Psoas muscle (tissue), 8 donors: ENCODE results near the gene GNRHR. TPM values are rescaled to one million over a fixed set of nuclear protein-coding genes. Genes with fewer than 3 reads are reported as not detected.
"Not testable (repeated sequence)": the region's sequence is repeated elsewhere in the genome, so short reads cannot be mapped to it uniquely, and the experiment has no call there.

Source experiments
- ATAC-seq, 4 donors: fragments of 200-7000 bp; cut with Tn5 transposase; one replicate each; pipeline ENCODE4 v1.9.1; 2020; ENCODE audit warnings: moderate library complexity in 3 of 4, mild to moderate bottlenecking in 2 of 4
- DNase-seq, 2 donors: peaks; one replicate each; pipeline ENCODE4 v3.0.0-alpha.2; 2020
- H3K27ac ChIP-seq: fragments of 200-600 bp; one replicate; pipeline ENCODE4 v1.8.0; 2022
- H3K27me3 ChIP-seq, 3 donors: fragments of 200-600 bp in 1 of 3; one replicate each; pipeline versions ENCODE4 v1.6.1 to v1.8.0; 2013 to 2022; ENCODE audit warnings: low read length in 2 of 3, mild to moderate bottlenecking in 2 of 3, moderate library complexity in 1 of 3; ENCODE audit not compliant: insufficient read depth in 3 of 3
- H3K36me3 ChIP-seq, 2 donors: fragments of 200-600 bp in 1 of 2; one replicate each; pipeline versions ENCODE4 v1.6.1 to v1.8.0; 2013 to 2022; ENCODE audit warnings: low read depth in 1 of 2, mild to moderate bottlenecking in 1 of 2, moderate library complexity in 1 of 2; ENCODE audit not compliant: insufficient read depth in 1 of 2
- H3K4me1 ChIP-seq: fragments of 200-600 bp; one replicate; pipeline ENCODE4 v1.8.0; 2022
- H3K4me3 ChIP-seq: fragments of 200-600 bp; one replicate; pipeline ENCODE4 v1.8.0; 2022; ENCODE audit warnings: mild to moderate bottlenecking
- H3K9me3 ChIP-seq: fragments of 200-600 bp; one replicate; pipeline ENCODE4 v1.8.0; 2022
- CTCF ChIP-seq: fragments of 200-600 bp; IDR thresholded peaks from one replicate; pipeline ENCODE4 v1.8.0; 2022; ENCODE audit warnings: antibody characterized with exemption
- WGBS, 3 donors: extraction: QIAGEN DNeasy Blood & Tissue Kit; methylation state at CpG; one replicate each; pipeline versions ENCODE4 v1.1.6 to v1.1.7; 2013; 5-methylcytosine and 5-hydroxymethylcytosine counted together
- intact Hi-C, 2 donors: fragments of 100-400 bp; cut with DNase I; formaldehyde crosslinking; loops; one replicate each; pipeline versions ENCODE4 v1.11.0 to v1.14.2; 2022
- polyA plus RNA-seq, 3 donors: library from polyadenylated mRNA; stranded (reverse); fragments of 200-250 nt; gene quantifications; one replicate each; pipeline ENCODE4 v1.2.3, GENCODE V29; 2013
- total RNA-seq, 4 donors: library from RNA; stranded (reverse); fragmentation: NEBNext Ultra II Directional in 2 of 4; extraction: Animal tissue kit (Norgen Biotek cat#: 25700) in 2 of 4; gene quantifications; one replicate each; pipeline versions ENCODE4 v1.2.1 to v1.2.4, GENCODE V29; 2021 to 2023
- donor health status: healthy with polysubstance abuse.
- donor health status: DM: no; HTN: no; CAD: no; lungs with moderate emphysema.
- donor health status: Bipolar disorder and iron deficiency.
- donor health status: healthy.
- donor health status: DM: yes; HTN: yes; CAD: no.
- donor health status: DM: no; HTN: no; CAD: no.
- donor health status: DM: no; HTN: no; CAD: no.
- donor health status: DM: yes; HTN: yes; CAD: no.

GNRHR gene
- total and polyA plus RNA-seq, 7 donors = not detected

GRCh38 chr4:67714248-67714583 is 40.0 kb downstream of the GNRHR start:
- WGBS, 3 donors = 86 to 93% (median 88%) methylated on average over 1 of the region's 1 CpG
- no peaks in the 10 kb centered on the region for H3K4me1 ChIP-seq
- H3K27ac ChIP-seq = no peak overlapping the region
- ATAC-seq (no peak), DNase-seq (no peak)
- no peak overlapping the region for H3K4me3 ChIP-seq
- no peaks in the 10 kb centered on the region for H3K9me3 ChIP-seq
- no peaks in the 10 kb centered on the region for H3K27me3 ChIP-seq
- intact Hi-C loops = no loop called here
- TF ChIP-seq CTCF = no peak
- H3K36me3 ChIP-seq = no peaks in the 10 kb centered on the region

- H3K36me3 ChIP-seq = no peaks in the 10 kb centered on the region
- DNase-seq (no peak), ATAC-seq (no peak)
- no peaks in the 10 kb centered on the region for H3K27me3 ChIP-seq
- no peaks in the 10 kb centered on the region for H3K9me3 ChIP-seq
- no peak overlapping the region for H3K4me3 ChIP-seq
- H3K27ac ChIP-seq = no peak overlapping the region
- no peak for TF ChIP-seq CTCF
- H3K4me1 ChIP-seq = no peaks in the 10 kb centered on the region
- intact Hi-C loops = no loop called here
- WGBS, 3 donors = 74 to 88% (median 77%) methylated on average over 12 of the region's 12 CpGs
Measured at GRCh38 chr4:67713529-67714247, 40.5 kb downstream of the GNRHR start.

GRCh38 chr4:67712650-67713528 is 41.3 kb downstream of the GNRHR start:
- Histone ChIP-seq H3K4me3 (no peak overlapping the region), H3K9me3 (no peaks in the 10 kb centered on the region), H3K27ac (no peak overlapping the region), H3K4me1 (no peaks in the 10 kb centered on the region), H3K36me3 (no peaks in the 10 kb centered on the region), H3K27me3 (no peaks in the 10 kb centered on the region)
- no peak for ATAC-seq
- no peak for TF ChIP-seq CTCF
- intact Hi-C loops = no loop called here
- no peak for DNase-seq
- 72 to 84% (median 76%) methylated on average over 7 of the region's 7 CpGs for WGBS, 3 donors

GRCh38 chr4:67712000-67712625 is 42.1 kb downstream of the GNRHR start:
- WGBS, 3 donors = 64 to 72% (median 69%) methylated on average over 3 of the region's 3 CpGs

GRCh38 chr4:67706682-67707081 is 47.5 kb downstream of the GNRHR start:
- not testable (repeated sequence) for H3K4me1 ChIP-seq, H3K27ac ChIP-seq, H3K4me3 ChIP-seq, H3K9me3 ChIP-seq, H3K36me3 ChIP-seq, ATAC-seq, DNase-seq, H3K27me3 ChIP-seq
- intact Hi-C loops = loop anchor here in 1 of 2 donors (10.0 kb wide), 1 partner anchor 162 kb away; the partner anchor contains the start of gene CENPC
- WGBS, 3 donors = 96 to 99% (median 98%) methylated on average over 3 of the region's 3 CpGs

More at GRCh38 chr4:67712000-67712625, 42.1 kb downstream of the GNRHR start:
- Histone ChIP-seq H3K27me3 (no peaks in the 10 kb centered on the region), H3K9me3 (no peaks in the 10 kb centered on the region), H3K4me1 (no peaks in the 10 kb centered on the region), H3K27ac (no peak overlapping the region), H3K4me3 (no peak overlapping the region), H3K36me3 (no peaks in the 10 kb centered on the region)
- no peak for DNase-seq
- no peak for TF ChIP-seq CTCF
- intact Hi-C loops = no loop called here
- ATAC-seq = no peak
